HCT116 (cell line): Measurements from ENCODE around the gene BLACAT1. TPM values are rescaled to one million over a fixed set of nuclear protein-coding genes. Genes with fewer than 3 reads are reported as not detected.

Experiments
- ATAC-seq: fragments of 200-7000 bp; cut with Tn5 transposase; 2 replicates; pipeline ENCODE4 v1.9.1; 2020; ENCODE audit warnings: mild to moderate bottlenecking, moderate library complexity
- BruUV-seq: library from RNA; stranded (reverse); fragments of 400-500 nt; replicated peaks from 2 replicates; lab custom pipeline; 2021; lab: Mats Ljungman, UMichigan
- CTCF ChIA-PET: fragments of 300-600 bp; sonication (Branson Sonifier 250); formaldehyde crosslinking; loops from one replicate; lab custom pipeline; 2021; ENCODE audit warnings: antibody characterized with exemption; lab: Charles Lee
- POLR2A ChIA-PET: fragments of 300-600, 350-600 bp; sonication (Branson Sonifier 250); formaldehyde crosslinking; loops from one replicate; lab custom pipeline; 2021; ENCODE audit warnings: antibody characterized with exemption; lab: Charles Lee
- RAD21 ChIA-PET, 2 experiments: fragments of 300-600 bp; sonication (Branson Sonifier 250); formaldehyde crosslinking; loops; one replicate each; lab custom pipeline; 2023; ENCODE audit warnings: low total read pairs in 2 of 2; ENCODE audit not compliant: uncharacterized antibody in 2 of 2, unreplicated experiment in 2 of 2, low non-redundant PET in 1 of 2; lab: Charles Lee
- DNase-seq: peaks from one replicate; pipeline ENCODE4 v3.0.0-alpha.2; 2010; ENCODE audit warnings: low read depth, low spot score
- H2AFZ ChIP-seq: fragments of 200-600 bp; shearing (Covaris generic), sonication (generic); 2 replicates; pipeline ENCODE4 v1.6.1; 2017; ENCODE audit warnings: low read depth, mixed run types, mixed read lengths, antibody characterized with exemption, low read length; ENCODE audit not compliant: poor library complexity, severe bottlenecking
- H3K27ac ChIP-seq: 2 replicates; pipeline ENCODE4 v1.5.1; 2012; ENCODE audit warnings: low read depth, low read length
- H3K27me3 ChIP-seq: fragments of 200-600 bp; sonication (generic); 2 replicates; pipeline ENCODE4 v1.6.1; 2016; ENCODE audit warnings: mixed run types, low read length, mixed read lengths; ENCODE audit not compliant: insufficient read depth
- H3K36me3 ChIP-seq, 2 experiments: fragments of 200-500 bp in 1 of 2; fragments of 200-600 bp in 1 of 2; sonication (Bioruptor generic) in 1 of 2; sonication (generic) in 1 of 2; 2 replicates each; pipeline versions ENCODE4 v1.5.1 to v1.6.1; 2014 to 2016; ENCODE audit warnings: low read length in 2 of 2, inconsistent platforms in 1 of 2, mixed read lengths in 1 of 2, mixed run types in 1 of 2; ENCODE audit not compliant: insufficient read depth in 2 of 2, control insufficient read depth in 1 of 2
- H3K4me1 ChIP-seq, 2 experiments: fragments of 200-600 bp in 1 of 2; sonication (generic) in 1 of 2; 2 replicates each; pipeline versions ENCODE4 v1.5.1 to v1.6.1; 2012 to 2017; ENCODE audit warnings: low read length in 2 of 2, inconsistent platforms in 1 of 2, mild to moderate bottlenecking in 1 of 2, mixed read lengths in 1 of 2, mixed run types in 1 of 2, moderate library complexity in 1 of 2; ENCODE audit not compliant: insufficient read depth in 2 of 2, control insufficient read depth in 1 of 2
- H3K4me2 ChIP-seq: fragments of 200-600 bp; sonication (generic); 2 replicates; pipeline ENCODE4 v1.6.1; 2017; ENCODE audit warnings: mixed run types, low read length, mixed read lengths
- H3K4me3 ChIP-seq, 2 experiments: fragments of 200-600 bp in 1 of 2; sonication (generic) in 1 of 2; replicated peaks in 1 of 2; 2 replicates each; pipeline ENCODE4 v1.5.1; 2011 to 2016; ENCODE audit warnings: low read length in 2 of 2, control low read depth in 1 of 2, low read depth in 1 of 2, mild to moderate bottlenecking in 1 of 2, mixed read lengths in 1 of 2, mixed run types in 1 of 2
- H3K79me2 ChIP-seq: fragments of 200-600 bp; sonication (generic); 2 replicates; pipeline ENCODE4 v1.6.1; 2017; ENCODE audit warnings: mild to moderate bottlenecking, mixed run types, low read length, moderate library complexity, mixed read lengths; ENCODE audit not compliant: insufficient read depth
- H3K9ac ChIP-seq: fragments of 200-600 bp; sonication (generic); 2 replicates; pipeline ENCODE4 v1.6.1; 2016; ENCODE audit warnings: low read length, mixed read lengths
- H3K9me2 ChIP-seq: fragments of 200-600 bp; sonication (generic), shearing (Covaris generic); 2 replicates; pipeline ENCODE4 v1.6.1; 2017; ENCODE audit warnings: mixed run types, mild to moderate bottlenecking, moderate library complexity; ENCODE audit not compliant: insufficient read depth
- H3K9me3 ChIP-seq, 2 experiments: fragments of 200-500 bp in 1 of 2; fragments of 200-600 bp in 1 of 2; sonication (Bioruptor generic) in 1 of 2; sonication (generic) in 1 of 2; 2 replicates each; pipeline ENCODE4 v1.6.1; 2014 to 2017; ENCODE audit warnings: low read length in 2 of 2, mixed read lengths in 2 of 2, inconsistent platforms in 1 of 2, low read depth in 1 of 2, mild to moderate bottlenecking in 1 of 2, mixed run types in 1 of 2, moderate library complexity in 1 of 2; ENCODE audit not compliant: control insufficient read depth in 1 of 2, insufficient read depth in 1 of 2
- H4K20me1 ChIP-seq: fragments of 200-600 bp; sonication (generic), shearing (Covaris generic); 2 replicates; pipeline ENCODE4 v1.6.1; 2017; ENCODE audit warnings: mixed run types, mild to moderate bottlenecking, moderate library complexity; ENCODE audit not compliant: insufficient read depth
- CEBPB ChIP-seq: IDR thresholded peaks from 2 replicates; pipeline ENCODE4 v1.6.1; 2012; ENCODE audit warnings: low read depth
- ELF1 ChIP-seq: IDR thresholded peaks from 2 replicates; pipeline ENCODE4 v1.6.1; 2012; ENCODE audit warnings: low read depth, borderline replicate concordance
- RAD21 ChIP-seq: IDR thresholded peaks from 2 replicates; pipeline ENCODE4 v1.6.1; 2012; ENCODE audit warnings: low read depth, mild to moderate bottlenecking
- SP1 ChIP-seq: IDR thresholded peaks from 2 replicates; pipeline ENCODE4 v1.6.1; 2012; ENCODE audit warnings: low read depth
- TCF7L2 ChIP-seq: IDR thresholded peaks from 2 replicates; pipeline ENCODE4 v1.7.0; 2011; ENCODE audit warnings: borderline replicate concordance, inconsistent platforms; ENCODE audit not compliant: insufficient read depth, insufficient read length; ENCODE audit errors: extremely low read depth
- ZFX ChIP-seq: fragments of 450-650 bp; IDR thresholded peaks from 2 replicates; pipeline ENCODE4 v1.6.1; 2017
- intact Hi-C: fragments of 100-400 bp; cut with micrococcal nuclease; formaldehyde crosslinking; loops from 2 replicates; pipeline ENCODE4 v1.10.0; 2022
- total RNA-seq: library from RNA; stranded (reverse); gene quantifications from one replicate; pipeline ENCODE4 v1.2.1, GENCODE V29; 2021; ENCODE audit not compliant: unreplicated experiment

BLACAT1 gene
- total RNA-seq, 1 experiment from 2014 or later: 3.9 TPM

GRCh38 chr1:205492201-205492667 is 36.4 kb upstream of the BLACAT1 start:
- Histone ChIP-seq H4K20me1 (no peaks in the 10 kb centered on the region), H3K4me2 (no peak overlapping the region), H3K36me3 (no peaks in the 10 kb centered on the region), H3K9ac (no peak overlapping the region), H3K9me3 (no peaks in the 10 kb centered on the region), H3K27ac (no peak overlapping the region), H2AFZ (no peak overlapping the region), H3K4me3 (no peak overlapping the region), H3K79me2 (no peaks in the 10 kb centered on the region), H3K4me1 (peaks cover 17 to 22% of the 10 kb centered on the region in 2 experiments), H3K27me3 (no peaks in the 10 kb centered on the region), H3K9me2 (no peaks in the 10 kb centered on the region)
- intact Hi-C loops: no loop called here
- TF ChIP-seq ELF1: no peak
- ChIA-PET RAD21 (no interaction called here), POLR2A (interaction anchor here (0.8 kb wide), 1 partner anchor 53 kb away, joined by 3 read pairs; no protein-coding TSS in a partner anchor), CTCF (interaction anchor here (1.0 to 12.3 kb wide), 3 partner anchors 31 to 138 kb away, joined by 3 to 200 read pairs (median 10); no protein-coding TSS in a partner anchor)
- ATAC-seq (no peak), DNase-seq (no peak)
- BruUV-seq: no TSS peak

DNA sequence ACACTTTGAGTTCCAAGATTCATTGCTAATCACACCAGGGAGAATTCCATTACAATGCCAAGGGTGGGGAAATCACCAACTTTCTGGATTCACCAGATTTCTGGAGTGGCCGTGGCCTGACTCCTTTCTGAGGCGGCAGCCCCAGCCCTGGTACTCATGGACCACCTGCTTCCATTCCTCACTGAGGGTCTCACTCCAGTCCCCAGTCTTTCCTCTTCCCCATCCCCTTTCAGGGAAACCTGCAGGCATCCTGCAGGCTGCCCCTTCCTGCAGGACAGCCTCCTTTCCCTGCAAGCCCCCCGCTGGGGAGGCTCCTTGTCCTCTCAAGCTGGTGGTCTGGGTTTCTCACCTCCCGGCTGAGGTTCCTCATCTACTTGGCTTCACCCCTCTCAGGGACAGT is 35.9 kb upstream of the BLACAT1 start:
- CTCF ChIA-PET: interaction anchor here (1.0 to 12.3 kb wide), 2 partner anchors 32 to 50 kb away, joined by 3 to 200 read pairs; no protein-coding TSS in a partner anchor
- Histone ChIP-seq H3K27ac (no peak overlapping the region), H3K4me3 (no peak overlapping the region), H3K27me3 (no peaks in the 10 kb centered on the region), H3K4me1 (peaks cover 17 to 22% of the 10 kb centered on the region in 2 experiments), H3K4me2 (no peak overlapping the region), H3K9me3 (no peaks in the 10 kb centered on the region), H3K36me3 (no peaks in the 10 kb centered on the region), H3K9me2 (no peaks in the 10 kb centered on the region), H3K79me2 (no peaks in the 10 kb centered on the region), H3K9ac (no peak overlapping the region), H2AFZ (no peak overlapping the region), H4K20me1 (no peaks in the 10 kb centered on the region)
- TF ChIP-seq ZFX (no peak), RAD21 (no peak), SP1 (no peak), TCF7L2 (no peak), CEBPB (no peak)
- POLR2A ChIA-PET: no interaction called here
- DNase-seq (no peak), ATAC-seq (no peak)
- RAD21 ChIA-PET: no interaction called here
- no TSS peak for BruUV-seq
- intact Hi-C loops: no loop called here
